OCI-LY1 (cell line): ENCODE results near the gene IDS.

Source experiments
- CTCF ChIP-seq: fragments of 200-600 bp; sonication (generic), shearing (Covaris generic); IDR thresholded peaks from 2 replicates; pipeline ENCODE4 v1.5.1; 2017; ENCODE audit warnings: mild to moderate bottlenecking, antibody characterized with exemption, low read length, moderate library complexity, mixed read lengths
- EZH2 ChIP-seq: fragments of 200-600 bp; sonication (generic), shearing (Covaris generic); IDR thresholded peaks from 2 replicates; pipeline ENCODE4 v1.8.0; 2017; ENCODE audit warnings: borderline replicate concordance, mixed run types, mild to moderate bottlenecking, antibody characterized with exemption, low read length, moderate library complexity, mixed read lengths

- TF ChIP-seq EZH2 (no peak), CTCF (no peak)
Measured at GRCh38 chrX:149467461-149467860, 37.6 kb downstream of the IDS start.
